ENCODE measurements around the gene KSR1. TPM values are rescaled to one million over a fixed set of nuclear protein-coding genes. Genes with fewer than 3 reads are reported as not detected.

The KSR1 gene
- total RNA-seq, 1 experiment from 2014 or later, result 4.5 TPM

GRCh38 chr17:27453471-27453870, 2.8 kb upstream of the KSR1 start:
- Mint-ChIP-seq H3K9me3 (ENCODE audit: low read depth, unreplicated experiment) (no peaks in the 10 kb centered on the region), H3K27me3 (ENCODE audit: unreplicated experiment) (peaks cover 72% of the 10 kb centered on the region), H3K4me3 (ENCODE audit: low read depth, unreplicated experiment) (no peak overlapping the region), H3K4me1 (ENCODE audit: low read depth, unreplicated experiment) (peaks cover 18% of the 10 kb centered on the region), H3K27ac (ENCODE audit: unreplicated experiment) (no peak overlapping the region), H3K36me3 (ENCODE audit: insufficient read depth, unreplicated experiment) (peaks cover 13% of the 10 kb centered on the region)
- no peak for TF ChIP-seq CTCF (IDR thresholded peaks at IDR 0.05; ENCODE audit: unreplicated experiment)
- intact Hi-C loops (cut with micrococcal nuclease; ENCODE audit: unreplicated experiment), result loop anchor here (10.0 kb wide), 2 partner anchors 99 to 151 kb away; no protein-coding TSS in a partner anchor
- CTCF ChIA-PET, result no interaction called here
- DNase-seq, result no peak
- no TSS peak for BruUV-seq (replicated peaks)

- no peak overlapping the region for H3K4me3 Mint-ChIP-seq (ENCODE audit: low read depth, unreplicated experiment)
- no TSS peak for BruUV-seq (replicated peaks)
Observed at GRCh38 chr17:27454089-27454488, 2.2 kb upstream of the KSR1 start.

GRCh38 chr17:27455236-27455913, 873 bp upstream of the KSR1 start:
- TF ChIP-seq CTCF (IDR thresholded peaks at IDR 0.05; ENCODE audit: unreplicated experiment), result no peak
- H3K27ac Mint-ChIP-seq (ENCODE audit: unreplicated experiment), result no peak overlapping the region
- intact Hi-C loops (cut with micrococcal nuclease; ENCODE audit: unreplicated experiment), result loop anchor here (5.0 to 10.0 kb wide), 3 partner anchors 37 to 149 kb away; no protein-coding TSS in a partner anchor
- no peak for DNase-seq
- peaks cover 13% of the 10 kb centered on the region for H3K36me3 Mint-ChIP-seq (ENCODE audit: insufficient read depth, unreplicated experiment)
- no TSS peak for BruUV-seq (replicated peaks)
- H3K4me1 Mint-ChIP-seq (ENCODE audit: low read depth, unreplicated experiment), result peaks cover 18% of the 10 kb centered on the region
- peaks cover 66% of the 10 kb centered on the region for H3K27me3 Mint-ChIP-seq (ENCODE audit: unreplicated experiment)
- peak overlapping the region; percentile 72 for H3K4me3 Mint-ChIP-seq (ENCODE audit: low read depth, unreplicated experiment)
- H3K9me3 Mint-ChIP-seq (ENCODE audit: low read depth, unreplicated experiment), result no peaks in the 10 kb centered on the region
- CTCF ChIA-PET, result interaction anchor here (0.7 to 2.6 kb wide), 3 partner anchors 12 to 145 kb away, joined by 3 to 16 read pairs (median 3); no protein-coding TSS in a partner anchor

More at GRCh38 chr17:27454089-27454488, 2.2 kb upstream of the KSR1 start:
- intact Hi-C loops (cut with micrococcal nuclease; ENCODE audit: unreplicated experiment), result loop anchor here (10.0 kb wide), 2 partner anchors 99 to 151 kb away; no protein-coding TSS in a partner anchor
- CTCF ChIA-PET, result no interaction called here
- no peak overlapping the region for H3K27ac Mint-ChIP-seq (ENCODE audit: unreplicated experiment)
- no peaks in the 10 kb centered on the region for H3K9me3 Mint-ChIP-seq (ENCODE audit: low read depth, unreplicated experiment)
- no peak for TF ChIP-seq CTCF (IDR thresholded peaks at IDR 0.05; ENCODE audit: unreplicated experiment)
- peaks cover 66% of the 10 kb centered on the region for H3K27me3 Mint-ChIP-seq (ENCODE audit: unreplicated experiment)
- no peak for DNase-seq
- H3K36me3 Mint-ChIP-seq (ENCODE audit: insufficient read depth, unreplicated experiment), result peaks cover 13% of the 10 kb centered on the region
- H3K4me1 Mint-ChIP-seq (ENCODE audit: low read depth, unreplicated experiment), result peaks cover 18% of the 10 kb centered on the region

GRCh38 chr17:27456681-27457359, 572 bp downstream of the KSR1 start:
- peaks cover 18% of the 10 kb centered on the region for H3K4me1 Mint-ChIP-seq (ENCODE audit: low read depth, unreplicated experiment)
- intact Hi-C loops (cut with micrococcal nuclease; ENCODE audit: unreplicated experiment), result loop anchor here (5.0 to 10.0 kb wide), 3 partner anchors 35 to 148 kb away; no protein-coding TSS in a partner anchor
- H3K9me3 Mint-ChIP-seq (ENCODE audit: low read depth, unreplicated experiment), result no peaks in the 10 kb centered on the region
- H3K36me3 Mint-ChIP-seq (ENCODE audit: insufficient read depth, unreplicated experiment), result peaks cover 13% of the 10 kb centered on the region
- DNase-seq, result peak; percentile 5
- peak overlapping the region; percentile 72 for H3K4me3 Mint-ChIP-seq (ENCODE audit: low read depth, unreplicated experiment)
- TF ChIP-seq CTCF (IDR thresholded peaks at IDR 0.05; ENCODE audit: unreplicated experiment), result no peak
- H3K27me3 Mint-ChIP-seq (ENCODE audit: unreplicated experiment), result peaks cover 56% of the 10 kb centered on the region
- BruUV-seq (replicated peaks), result no TSS peak
- CTCF ChIA-PET, result interaction anchor here (0.7 to 2.6 kb wide), 2 partner anchors 135 to 143 kb away, joined by 3 to 16 read pairs; no protein-coding TSS in a partner anchor
- H3K27ac Mint-ChIP-seq (ENCODE audit: unreplicated experiment), result no peak overlapping the region
